ENCODE results near the gene CARD8. TPM values are rescaled to one million over a fixed set of nuclear protein-coding genes. Genes with fewer than 3 reads are reported as not detected.
A peak's percentile ranks its signal among the peaks of the same experiment; 100 is the strongest.

The CARD8 gene
- total and polyA plus RNA-seq, 10 of the 15 experiments (the other 5 are each of a cell fraction or from before 2014, with no cell fraction given): 39.8 to 69.8 (median 46.1) TPM

- TF ChIP-seq CUX1 (IDR thresholded peaks at IDR 0.05; ENCODE audit: insufficient replicate concordance, low read depth, low read length) (no peak), JUNB (IDR thresholded peaks at IDR 0.05) (peak; percentile 52; the same call in 1 of the 2 replicates), POU2F2 (IDR thresholded peaks at IDR 0.05; ENCODE audit: borderline replicate concordance, low read depth, low read length) (peak; percentile 68; the same call in 2 of the 3 replicates), E2F8 (IDR thresholded peaks at IDR 0.05; ENCODE audit: low read depth, partially characterized antibody) (no peak), CHD1 (IDR thresholded peaks at IDR 0.05; ENCODE audit: low read depth, low read length) (peak; percentile 86; the same call in 1 of the 2 replicates), CHD4 (IDR thresholded peaks at IDR 0.05) (no peak), PRDM15 (CRISPR knock-in tag; IDR thresholded peaks at IDR 0.05) (no peak), CREB1 (IDR thresholded peaks at IDR 0.05; ENCODE audit: low read depth) (0 out of 2 replicates have a peak, but pooled peaks have one; percentile 40), SMAD5 (IDR thresholded peaks at IDR 0.05; ENCODE audit: low read depth) (peak; percentile 65), CBFB (IDR thresholded peaks at IDR 0.05; ENCODE audit: low read depth) (peak; percentile 47), IRF4 (IDR thresholded peaks at IDR 0.05; ENCODE audit: low read depth, low read length) (0 out of 2 replicates have a peak, but pooled peaks have one; percentile 21), ELK1 (IDR thresholded peaks at IDR 0.05; ENCODE audit: low read depth, low read length) (peak; percentile 83), SIN3A (IDR thresholded peaks at IDR 0.05; ENCODE audit: low read depth, low read length) (peak; percentile 75), HDGF (IDR thresholded peaks at IDR 0.05) (peak; percentile 52; the same call in 1 of the 2 replicates), MEF2A (IDR thresholded peaks at IDR 0.05; ENCODE audit: insufficient read depth, low read depth, low read length) (no peak), CREM (IDR thresholded peaks at IDR 0.05; ENCODE audit: low read depth) (peak; percentile 19; the same call in 1 of the 2 replicates), PAX8 (IDR thresholded peaks at IDR 0.05) (0 out of 2 replicates have a peak, but pooled peaks have one; percentile 85), BHLHE40 (IDR thresholded peaks at IDR 0.05; ENCODE audit: borderline replicate concordance in 1 of 2, low read depth in 2 of 2, low read length in 1 of 2) (peak in 1 of 2 experiments; percentile 54; a peak in 1 of 4 replicates)
Observed at GRCh38 chr19:48249502-48250014, 6.2 kb downstream of the CARD8 start (continued).

Measured in GM12878 (cell line).